Smooth muscle cell (in vitro differentiated cells): ENCODE data around the gene TIAM2. TPM values are rescaled to one million over a fixed set of nuclear protein-coding genes. Genes with fewer than 3 reads are reported as not detected.

ENCODE experiments used
- DNase-seq: peaks from one replicate; lab custom pipeline; 2025; ENCODE audit not compliant: unreplicated experiment; lab: John Stamatoyannopoulos, UW
- H2AFZ ChIP-seq: fragments of 200-600 bp; sonication (generic); 2 replicates; pipeline ENCODE4 v1.6.0; 2016; ENCODE audit warnings: antibody characterized with exemption, low read depth, mild to moderate bottlenecking
- H3F3A ChIP-seq: fragments of 200-600 bp; sonication (generic); 2 replicates; pipeline ENCODE4 v1.6.0; 2017; ENCODE audit warnings: antibody characterized with exemption, low read depth
- H3K27ac ChIP-seq: fragments of 200-600 bp; sonication (generic); 2 replicates; pipeline ENCODE4 v1.5.1; 2016; ENCODE audit warnings: low read depth, mild to moderate bottlenecking
- H3K27me3 ChIP-seq: fragments of 200-600 bp; sonication (generic); 2 replicates; pipeline ENCODE4 v1.6.1; 2016; ENCODE audit warnings: low read depth, mild to moderate bottlenecking
- H3K36me3 ChIP-seq: fragments of 200-600 bp; sonication (generic); 2 replicates; pipeline ENCODE4 v1.5.1; 2016; ENCODE audit warnings: low read depth
- H3K4me1 ChIP-seq: fragments of 200-600 bp; sonication (generic); 2 replicates; pipeline ENCODE4 v1.5.1; 2016; ENCODE audit warnings: low read depth
- H3K4me2 ChIP-seq: fragments of 200-600 bp; sonication (generic); 2 replicates; pipeline ENCODE4 v1.6.0; 2016; ENCODE audit warnings: mild to moderate bottlenecking
- H3K4me3 ChIP-seq: fragments of 200-600 bp; sonication (generic); 2 replicates; pipeline ENCODE4 v1.5.1; 2016; ENCODE audit warnings: mild to moderate bottlenecking
- H3K79me2 ChIP-seq: fragments of 200-600 bp; sonication (generic); 2 replicates; pipeline ENCODE4 v1.6.0; 2016; ENCODE audit warnings: low read depth, mild to moderate bottlenecking
- H3K9ac ChIP-seq: fragments of 200-600 bp; sonication (generic); 2 replicates; pipeline ENCODE4 v1.6.0; 2016; ENCODE audit warnings: low read depth
- H3K9me3 ChIP-seq: fragments of 200-600 bp; sonication (generic); replicated peaks from 2 replicates; pipeline ENCODE4 v1.5.1; 2016; ENCODE audit warnings: low read depth
- H4K20me1 ChIP-seq: fragments of 200-600 bp; sonication (generic); 2 replicates; pipeline ENCODE4 v1.6.0; 2016; ENCODE audit warnings: low read depth
- CTCF ChIP-seq: fragments of 200-600 bp; sonication (generic); IDR thresholded peaks from 2 replicates; pipeline ENCODE4 v1.5.1; 2017; ENCODE audit warnings: borderline replicate concordance, mild to moderate bottlenecking, antibody characterized with exemption; ENCODE audit not compliant: insufficient read depth, poor library complexity, severe bottlenecking
- WGBS: methylation state at CpG from one replicate; pipeline ENCODE4 v1.1.7; 2016; ENCODE audit warnings: low lambda C conversion rate; 5-methylcytosine and 5-hydroxymethylcytosine counted together
- polyA plus RNA-seq: library from polyadenylated mRNA; unstranded; fragments of >200 nt; fragmentation: Nextera tagmentation; extraction: Ambion mirVana; gene quantifications from 2 replicates; pipeline ENCODE4 v1.2.1, GENCODE V29; 2016
- total RNA-seq: library from RNA; depleted of rRNA; stranded (reverse); fragments of >200 nt; gene quantifications from 2 replicates; pipeline ENCODE4 v1.2.3, GENCODE V29; 2014

Gene TIAM2
- total and polyA plus RNA-seq, 2 experiments from 2014 or later: 13.1 to 24.9 TPM

- Histone ChIP-seq H3K9ac (peak overlapping the region; percentile 82), H3K4me2 (peak overlapping the region; percentile 97), H3K27me3 (no peaks in the 10 kb centered on the region), H3K4me1 (peaks cover 15% of the 10 kb centered on the region), H3K9me3 (no peaks in the 10 kb centered on the region), H3K4me3 (peak overlapping the region; percentile 76), H3F3A (no peaks in the 10 kb centered on the region), H2AFZ (peak overlapping the region; percentile 91), H4K20me1 (peaks cover 4% of the 10 kb centered on the region), H3K27ac (no peak overlapping the region), H3K79me2 (peaks cover 10% of the 10 kb centered on the region), H3K36me3 (no peaks in the 10 kb centered on the region)
- WGBS: 9% methylated on average over 18 of the region's 18 CpGs
- no peak for DNase-seq
- no peak for TF ChIP-seq CTCF
Measured at GRCh38 chr6:154996016-154996590, 988 bp downstream of the TIAM2 start.

GRCh38 chr6:154996841-154997311 lies 1.8 kb downstream of the TIAM2 start:
- no peaks in the 10 kb centered on the region for H3F3A ChIP-seq
- H3K27ac ChIP-seq: peak overlapping the region; percentile 46
- H3K9ac ChIP-seq: no peak overlapping the region
- H3K36me3 ChIP-seq: no peaks in the 10 kb centered on the region
- H3K9me3 ChIP-seq: no peaks in the 10 kb centered on the region
- TF ChIP-seq CTCF: no peak
- no peak for DNase-seq
- H3K4me3 ChIP-seq: peak overlapping the region; percentile 76
- H3K4me1 ChIP-seq: peaks cover 15% of the 10 kb centered on the region
- 60% methylated on average over 5 of the region's 5 CpGs for WGBS
- no peak overlapping the region for H2AFZ ChIP-seq
- H4K20me1 ChIP-seq: peaks cover 4% of the 10 kb centered on the region
- H3K27me3 ChIP-seq: no peaks in the 10 kb centered on the region
- H3K79me2 ChIP-seq: peaks cover 10% of the 10 kb centered on the region
- peak overlapping the region; percentile 97 for H3K4me2 ChIP-seq

GRCh38 chr6:154998855-154999254 lies 3.7 kb downstream of the TIAM2 start:
- no peak overlapping the region for H3K27ac ChIP-seq
- 97% methylated on average over 2 of the region's 2 CpGs for WGBS
- TF ChIP-seq CTCF: no peak

GRCh38 chr6:155001482-155001881 lies 6.4 kb downstream of the TIAM2 start:
- no peaks in the 10 kb centered on the region for H3F3A ChIP-seq
- TF ChIP-seq CTCF: no peak
- no peak for DNase-seq
- 85% methylated on average over 5 of the region's 5 CpGs for WGBS
- no peaks in the 10 kb centered on the region for H3K36me3 ChIP-seq
- no peak overlapping the region for H3K4me3 ChIP-seq
- peaks cover 20% of the 10 kb centered on the region for H3K79me2 ChIP-seq
- H3K4me2 ChIP-seq: no peak overlapping the region
- no peak overlapping the region for H3K9ac ChIP-seq
- H3K9me3 ChIP-seq: no peaks in the 10 kb centered on the region
- H3K4me1 ChIP-seq: peaks cover 10% of the 10 kb centered on the region
- H4K20me1 ChIP-seq: peaks cover 19% of the 10 kb centered on the region
- no peak overlapping the region for H3K27ac ChIP-seq
- H3K27me3 ChIP-seq: no peaks in the 10 kb centered on the region
- no peak overlapping the region for H2AFZ ChIP-seq

More at GRCh38 chr6:154998855-154999254, 3.7 kb downstream of the TIAM2 start:
- peaks cover 9% of the 10 kb centered on the region for H4K20me1 ChIP-seq
- H3K4me2 ChIP-seq: no peak overlapping the region
- peaks cover 15% of the 10 kb centered on the region for H3K4me1 ChIP-seq
- H3K36me3 ChIP-seq: no peaks in the 10 kb centered on the region
- no peaks in the 10 kb centered on the region for H3K9me3 ChIP-seq
- no peak overlapping the region for H3K4me3 ChIP-seq
- no peak overlapping the region for H3K9ac ChIP-seq
- no peaks in the 10 kb centered on the region for H3K27me3 ChIP-seq
- H3K79me2 ChIP-seq: peaks cover 20% of the 10 kb centered on the region
- no peak for DNase-seq
- no peak overlapping the region for H2AFZ ChIP-seq
- no peaks in the 10 kb centered on the region for H3F3A ChIP-seq
